HG03159 (cell line): Measurements from ENCODE around the gene TMA7B.
"Not testable (repeated sequence)": the region's sequence is repeated elsewhere in the genome, so short reads cannot be mapped to it uniquely, and the experiment has no call there.

ENCODE experiments used
- ATAC-seq: cut with Tn5 transposase; IDR thresholded peaks from one replicate; pipeline ENCODE4 v1.9.1; 2021; ENCODE audit warnings: mild to moderate bottlenecking, moderate library complexity; ENCODE audit not compliant: unreplicated experiment

Gene TMA7B

DNA sequence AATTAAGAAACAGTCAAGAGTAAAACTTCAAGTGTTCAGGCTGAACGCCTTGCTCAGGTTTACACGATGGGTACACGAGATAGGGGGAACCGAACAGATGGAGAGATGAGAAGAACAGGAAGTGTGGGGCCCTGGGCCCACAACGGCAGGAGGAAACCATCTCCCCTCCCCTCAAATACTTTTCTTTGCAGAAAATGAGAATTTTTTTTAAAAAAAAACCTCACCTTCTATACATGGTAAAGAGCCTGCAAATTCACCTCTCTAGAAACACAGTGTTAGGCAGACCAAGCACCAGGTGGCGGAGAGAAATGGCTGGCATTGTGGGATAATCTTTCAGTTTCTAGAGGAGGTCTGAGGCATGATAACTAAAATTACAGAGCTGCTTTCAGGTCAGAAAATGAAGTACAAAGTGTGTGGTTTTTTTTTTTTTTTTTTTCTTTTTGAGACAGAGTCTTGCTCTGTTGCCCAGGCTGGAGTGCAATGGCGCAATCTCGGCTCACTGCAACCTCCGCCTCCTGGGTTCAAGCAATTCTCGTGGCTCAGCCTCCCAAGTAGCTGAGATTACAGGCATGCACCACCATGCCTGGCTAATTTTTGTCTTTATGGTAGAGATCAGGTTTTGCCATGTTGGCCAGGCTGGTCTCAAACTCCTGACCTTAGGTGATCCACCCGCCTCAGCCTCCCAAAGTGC is 8.4 kb upstream of the TMA7B start:
- ATAC-seq, result not testable (repeated sequence)

- no peak for ATAC-seq
Observed at GRCh38 chr22:39952347-39952746, 7.8 kb upstream of the TMA7B start.

GRCh38 chr22:39953101-39953500 is 7.1 kb upstream of the TMA7B start:
- no peak for ATAC-seq

DNA sequence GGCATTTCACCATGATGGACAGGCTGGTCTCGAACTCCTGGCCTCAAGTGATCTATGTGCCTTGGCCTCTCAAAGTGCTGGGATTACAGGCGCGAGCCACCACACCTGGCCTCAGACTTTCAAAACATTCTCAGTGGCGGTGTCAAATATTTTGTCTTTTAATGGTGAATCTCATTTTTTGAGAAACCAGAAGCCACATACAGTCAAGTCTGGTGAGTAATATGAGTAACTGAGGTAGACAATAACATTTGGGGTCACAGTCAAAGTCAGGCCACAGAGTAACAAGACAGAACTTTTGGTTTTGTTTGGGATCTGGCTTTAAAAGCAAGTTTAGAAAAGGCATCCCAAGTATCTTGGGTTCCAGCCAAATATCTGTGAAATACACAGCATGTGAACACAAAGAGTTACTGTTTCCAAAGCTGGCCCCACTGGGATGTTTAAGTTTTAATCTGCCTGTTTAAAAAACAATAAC is 5.6 kb upstream of the TMA7B start:
- ATAC-seq, result no peak

GRCh38 chr22:39955675-39956074 is 4.5 kb upstream of the TMA7B start:
- ATAC-seq, result no peak

GRCh38 chr22:39956932-39957664 is 3.1 kb upstream of the TMA7B start:
- ATAC-seq, result no peak

DNA sequence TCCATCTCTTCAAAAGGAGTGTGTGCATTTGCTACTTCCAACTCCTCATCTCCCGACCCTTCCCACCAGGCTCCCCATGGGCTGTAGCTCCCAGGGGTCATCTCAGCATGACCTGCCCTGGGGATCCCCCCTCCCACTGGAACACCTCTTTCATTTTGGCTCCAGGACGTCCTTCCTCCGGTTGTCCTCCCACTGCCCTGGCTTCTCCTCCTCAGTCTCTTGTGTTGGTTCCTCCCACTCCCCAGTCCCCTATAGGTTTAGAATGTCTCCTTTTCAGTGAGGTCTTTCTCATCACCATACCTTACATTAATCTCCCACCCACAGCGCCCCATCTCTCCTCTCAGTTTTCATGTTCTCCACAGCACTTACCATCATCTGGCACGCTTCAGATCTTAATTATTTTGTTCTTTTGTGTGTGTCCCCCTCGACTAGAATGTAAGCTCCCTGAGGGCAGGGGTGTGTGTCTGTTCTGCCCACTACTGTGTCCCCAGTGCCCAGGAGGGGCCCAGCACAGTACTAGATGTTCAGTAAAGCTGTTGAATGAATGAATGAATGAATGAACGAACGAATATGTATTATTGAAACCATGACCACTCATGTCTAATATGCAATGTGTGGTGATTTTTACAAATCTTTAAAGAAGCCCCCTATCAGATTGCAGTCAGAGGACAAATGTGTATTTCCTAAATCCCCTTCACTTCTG is 2.0 kb upstream of the TMA7B start:
- ATAC-seq, result no peak

GRCh38 chr22:39958949-39959639 is 1.1 kb upstream of the TMA7B start:
- ATAC-seq, result no peak

GRCh38 chr22:39960791-39961746 is 872 bp downstream of the TMA7B start:
- ATAC-seq, result peak; percentile 81

DNA sequence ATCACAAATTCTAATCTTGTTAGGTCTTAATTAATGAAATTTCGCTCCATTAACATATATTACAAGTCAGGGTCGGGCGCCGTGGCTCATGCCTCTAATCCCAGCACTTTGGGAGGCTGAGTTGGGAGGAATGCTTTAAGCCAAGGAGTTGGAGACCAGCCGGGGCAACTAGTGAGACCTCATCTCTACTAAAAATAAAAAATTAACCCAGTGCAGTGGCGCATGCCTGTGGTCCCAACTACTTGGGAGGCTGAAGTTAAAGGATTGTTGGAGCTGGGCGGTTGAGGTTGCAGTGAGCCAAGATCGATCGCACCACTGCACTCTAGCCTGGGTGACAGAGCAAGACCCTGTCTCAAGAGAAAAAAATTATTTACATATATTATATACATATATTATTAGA is 1.9 kb downstream of the TMA7B start:
- ATAC-seq, result no peak

- ATAC-seq, result no peak
Observed at GRCh38 chr22:39965748-39966147, 5.6 kb downstream of the TMA7B start.

- no peak for ATAC-seq
Observed at GRCh38 chr22:39966470-39966869, 6.3 kb downstream of the TMA7B start.

DNA sequence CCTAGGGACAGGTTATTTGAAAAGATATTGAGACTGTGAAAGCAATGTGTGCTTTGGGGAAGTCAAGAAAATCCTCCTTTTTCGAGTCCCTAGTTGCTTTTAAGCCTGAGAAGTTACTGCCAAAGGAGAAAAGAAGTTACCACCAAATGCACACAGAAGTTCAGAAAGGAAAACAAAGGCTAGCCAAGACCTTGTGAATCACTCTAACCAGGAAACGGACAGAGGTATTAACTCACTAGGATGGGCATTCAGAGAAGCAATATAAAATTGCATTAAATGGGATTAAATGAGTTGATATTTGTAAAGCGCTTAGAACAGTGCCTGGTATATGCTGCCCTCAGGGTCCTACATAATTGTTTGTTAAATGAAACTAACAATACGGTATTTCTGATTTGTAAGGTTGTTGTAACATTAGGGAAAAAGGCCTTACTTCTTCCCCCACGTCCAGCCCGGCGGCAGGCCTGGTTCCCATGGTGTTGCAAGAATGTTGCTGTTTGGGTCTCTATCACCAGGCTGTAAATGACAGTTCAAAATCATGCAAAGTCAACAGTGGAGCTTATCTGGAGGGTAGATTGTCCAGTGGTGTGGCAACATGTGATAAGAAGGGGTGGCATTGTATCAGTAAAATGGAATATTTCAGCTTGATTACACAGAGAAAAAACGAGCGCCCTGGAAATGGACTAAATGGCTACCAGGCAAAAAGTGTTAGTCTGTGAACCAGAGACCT is 7.1 kb downstream of the TMA7B start:
- no peak for ATAC-seq

DNA sequence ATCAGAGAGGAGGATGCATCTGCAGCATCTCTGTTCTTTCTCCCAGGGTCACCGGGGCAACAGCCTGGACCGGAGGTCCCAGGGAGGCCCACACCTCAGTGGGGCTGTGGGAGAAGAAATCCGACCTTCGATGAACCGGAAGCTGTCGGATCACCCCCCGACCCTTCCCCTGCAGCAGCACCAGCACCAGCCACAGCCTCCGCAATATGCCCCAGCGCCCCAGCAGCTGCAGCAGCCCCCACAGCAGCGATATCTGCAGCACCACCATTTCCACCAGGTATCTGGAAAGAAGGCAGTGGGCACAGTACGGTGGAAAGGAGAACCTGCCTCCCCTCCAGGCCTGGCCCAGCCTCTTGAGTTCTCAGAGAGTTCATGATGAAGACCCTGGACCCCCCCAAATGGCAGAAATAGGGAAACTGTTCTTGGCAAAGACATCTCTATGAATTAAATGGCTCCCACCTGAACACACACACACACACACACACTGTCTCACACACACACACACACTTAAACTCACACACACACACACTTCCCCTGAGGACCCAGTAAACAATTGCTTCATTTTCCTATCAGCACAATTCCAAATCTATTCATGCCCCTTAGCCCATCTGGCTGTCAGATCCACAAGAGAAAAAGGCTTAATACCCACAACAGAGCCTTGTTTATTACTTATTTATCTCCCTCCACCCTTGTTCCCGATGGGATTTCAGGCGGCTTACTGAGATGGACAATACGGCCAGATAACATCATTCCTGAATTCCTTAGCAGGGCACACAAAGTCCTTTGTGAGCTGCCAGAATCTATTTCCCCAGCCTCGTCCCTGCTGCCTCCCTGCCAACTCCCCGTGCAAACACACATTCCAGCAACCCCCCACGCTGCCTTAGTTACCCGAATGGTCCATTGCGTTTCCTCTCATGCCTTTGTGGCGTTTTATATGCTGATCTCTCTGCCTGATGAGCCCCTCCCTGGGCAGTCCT is 8.1 kb downstream of the TMA7B start:
- no peak for ATAC-seq

DNA sequence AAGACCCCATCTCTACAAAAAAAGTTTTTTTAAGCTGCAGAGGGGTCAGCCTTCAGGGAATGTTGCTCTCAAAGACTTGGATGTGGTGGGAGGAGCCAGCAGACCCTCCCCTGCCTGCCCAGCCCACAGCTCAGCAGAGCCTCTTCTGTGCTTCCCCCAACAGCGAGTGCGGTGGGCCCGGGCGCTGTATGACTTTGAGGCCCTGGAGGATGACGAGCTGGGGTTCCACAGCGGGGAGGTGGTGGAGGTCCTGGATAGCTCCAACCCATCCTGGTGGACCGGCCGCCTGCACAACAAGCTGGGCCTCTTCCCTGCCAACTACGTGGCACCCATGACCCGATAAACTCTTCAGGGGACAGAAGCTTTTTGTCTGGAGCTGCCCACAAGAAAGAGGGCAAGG is 10.5 kb downstream of the TMA7B start:
- no peak for ATAC-seq

DNA sequence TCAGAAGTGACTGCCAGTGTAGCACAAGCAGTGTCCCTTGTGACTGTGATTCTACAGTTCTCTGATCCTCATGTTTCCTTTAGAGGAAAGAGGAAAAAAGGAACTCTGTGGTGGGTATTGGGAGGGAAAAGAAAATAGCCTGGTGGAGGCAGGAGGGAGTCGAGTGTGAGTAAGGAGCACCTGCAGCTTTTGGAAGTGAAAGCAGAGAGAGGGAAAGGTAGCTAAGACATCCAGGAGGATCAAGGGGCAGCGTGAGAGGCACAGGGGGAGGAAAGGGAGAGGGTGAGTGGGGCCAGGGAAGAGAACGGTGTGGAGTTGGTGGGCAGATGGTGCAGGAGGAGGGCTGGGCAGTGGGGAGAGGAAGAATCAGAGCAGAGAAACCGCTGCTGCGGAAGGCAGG is 12.4 kb downstream of the TMA7B start:
- no peak for ATAC-seq

GRCh38 chr22:39973656-39974055 is 13.5 kb downstream of the TMA7B start:
- ATAC-seq, result no peak

DNA sequence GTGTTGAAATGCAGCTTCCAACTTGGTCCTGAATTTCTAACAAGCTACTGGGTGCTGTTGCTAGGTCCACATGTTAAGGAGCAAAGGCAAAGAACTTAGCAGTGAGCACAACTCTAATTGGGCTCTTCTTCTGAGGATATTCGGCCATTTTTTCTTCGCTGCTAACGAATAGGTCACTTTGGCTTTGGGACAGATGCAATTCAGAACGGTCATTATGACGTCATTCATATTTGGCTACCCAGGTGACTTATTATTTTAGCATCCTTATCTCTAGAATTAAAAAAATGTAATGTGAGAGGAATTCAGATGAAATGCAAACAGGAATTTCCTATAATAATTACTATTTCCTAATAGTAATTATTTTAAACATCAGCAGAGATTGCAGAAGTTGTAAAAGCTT is 13.9 kb downstream of the TMA7B start:
- no peak for ATAC-seq
